Measurements from ENCODE around the gene KCNMA1. TPM values are rescaled to one million over a fixed set of nuclear protein-coding genes. Genes with fewer than 3 reads are reported as not detected.

The KCNMA1 gene
- polyA plus RNA-seq, 1 of the 3 experiments (the other 2 are of a cell fraction) = 107 TPM

DNA sequence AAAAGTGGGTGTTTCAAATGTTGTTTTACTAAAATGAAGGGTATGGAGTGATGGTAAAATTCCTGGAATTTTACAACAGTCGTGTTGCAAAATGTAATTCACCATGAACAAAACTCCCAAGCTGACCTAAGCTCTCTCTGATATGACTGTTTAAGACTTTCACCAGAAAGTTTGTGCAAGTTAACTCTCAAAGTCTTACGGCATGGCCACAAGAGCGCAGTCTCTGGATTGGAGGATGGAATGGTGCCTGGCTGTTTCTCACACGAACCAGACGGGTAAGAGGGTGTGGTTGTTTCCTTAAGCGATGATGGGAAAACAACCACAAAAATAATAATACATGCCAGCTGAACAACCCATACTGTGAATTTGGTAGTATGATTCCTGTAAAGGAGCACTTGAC, 662.5 kb downstream of the KCNMA1 start:
- peaks cover 0 to 69% of the 10 kb centered on the region in 2 experiments; a peak in 2 of 4 replicates for H3K4me1 ChIP-seq (ENCODE audit: control insufficient read depth in 1 of 2, insufficient read depth in 2 of 2, low read depth in 1 of 2, low read length in 1 of 2)
- DNase-seq = no peak
- H3K9me3 ChIP-seq = no peaks in the 10 kb centered on the region
- H2AFZ ChIP-seq (ENCODE audit: low read depth) = no peak overlapping the region
- peaks cover 0 to 9% of the 10 kb centered on the region in 2 experiments for H3K36me3 ChIP-seq (replicated peaks in 1 of 2; ENCODE audit: control insufficient read depth in 1 of 2, insufficient read depth in 2 of 2, low read length in 1 of 2)
- H3K4me2 ChIP-seq = no peak overlapping the region
- no peaks in the 10 kb centered on the region for H4K20me1 ChIP-seq (ENCODE audit: insufficient read depth)
- ChIA-PET POLR2A (interaction anchor here (1.8 kb wide), 1 partner anchor 422 kb away, joined by 12 read pairs; no protein-coding TSS in a partner anchor), CTCF (interaction anchor here (1.8 kb wide), 1 partner anchor 422 kb away, joined by 7 read pairs; no protein-coding TSS in a partner anchor)
- no peak overlapping the region for H3K9ac ChIP-seq
- TF ChIP-seq, protein P1, sequence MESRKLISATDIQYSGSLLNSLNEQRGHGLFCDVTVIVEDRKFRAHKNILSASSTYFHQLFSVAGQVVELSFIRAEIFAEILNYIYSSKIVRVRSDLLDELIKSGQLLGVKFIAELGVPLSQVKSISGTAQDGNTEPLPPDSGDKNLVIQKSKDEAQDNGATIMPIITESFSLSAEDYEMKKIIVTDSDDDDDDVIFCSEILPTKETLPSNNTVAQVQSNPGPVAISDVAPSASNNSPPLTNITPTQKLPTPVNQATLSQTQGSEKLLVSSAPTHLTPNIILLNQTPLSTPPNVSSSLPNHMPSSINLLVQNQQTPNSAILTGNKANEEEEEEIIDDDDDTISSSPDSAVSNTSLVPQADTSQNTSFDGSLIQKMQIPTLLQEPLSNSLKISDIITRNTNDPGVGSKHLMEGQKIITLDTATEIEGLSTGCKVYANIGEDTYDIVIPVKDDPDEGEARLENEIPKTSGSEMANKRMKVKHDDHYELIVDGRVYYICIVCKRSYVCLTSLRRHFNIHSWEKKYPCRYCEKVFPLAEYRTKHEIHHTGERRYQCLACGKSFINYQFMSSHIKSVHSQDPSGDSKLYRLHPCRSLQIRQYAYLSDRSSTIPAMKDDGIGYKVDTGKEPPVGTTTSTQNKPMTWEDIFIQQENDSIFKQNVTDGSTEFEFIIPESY (IDR thresholded peaks at IDR 0.05; ENCODE audit: borderline replicate concordance, low read depth) = no peak
- TF ChIP-seq, protein P2, sequence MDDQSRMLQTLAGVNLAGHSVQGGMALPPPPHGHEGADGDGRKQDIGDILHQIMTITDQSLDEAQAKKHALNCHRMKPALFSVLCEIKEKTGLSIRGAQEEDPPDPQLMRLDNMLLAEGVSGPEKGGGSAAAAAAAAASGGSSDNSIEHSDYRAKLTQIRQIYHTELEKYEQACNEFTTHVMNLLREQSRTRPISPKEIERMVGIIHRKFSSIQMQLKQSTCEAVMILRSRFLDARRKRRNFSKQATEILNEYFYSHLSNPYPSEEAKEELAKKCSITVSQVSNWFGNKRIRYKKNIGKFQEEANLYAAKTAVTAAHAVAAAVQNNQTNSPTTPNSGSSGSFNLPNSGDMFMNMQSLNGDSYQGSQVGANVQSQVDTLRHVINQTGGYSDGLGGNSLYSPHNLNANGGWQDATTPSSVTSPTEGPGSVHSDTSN (IDR thresholded peaks at IDR 0.05) = no peak
- TF ChIP-seq, protein P3, sequence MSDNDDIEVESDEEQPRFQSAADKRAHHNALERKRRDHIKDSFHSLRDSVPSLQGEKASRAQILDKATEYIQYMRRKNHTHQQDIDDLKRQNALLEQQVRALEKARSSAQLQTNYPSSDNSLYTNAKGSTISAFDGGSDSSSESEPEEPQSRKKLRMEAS (IDR thresholded peaks at IDR 0.05; ENCODE audit: low read depth) = no peak
- no peak for TF ChIP-seq MEF2A (IDR thresholded peaks at IDR 0.05; ENCODE audit: borderline replicate concordance, low read depth)
- TF ChIP-seq FOXM1 (IDR thresholded peaks at IDR 0.05; ENCODE audit: low read depth) = no peak
- no peak for TF ChIP-seq RFX5 (IDR thresholded peaks at IDR 0.05; ENCODE audit: low read length)
- no peak for TF ChIP-seq FOSL2 (IDR thresholded peaks at IDR 0.05; ENCODE audit: borderline replicate concordance, low read depth)
- TF ChIP-seq FOXJ3 (CRISPR knock-in tag; IDR thresholded peaks at IDR 0.05) = no peak
- no peak for TF ChIP-seq TCF12 (IDR thresholded peaks at IDR 0.05)
- no peak for TF ChIP-seq MXI1 (IDR thresholded peaks at IDR 0.05; ENCODE audit: low read depth, low read length)
- TF ChIP-seq, protein P4, sequence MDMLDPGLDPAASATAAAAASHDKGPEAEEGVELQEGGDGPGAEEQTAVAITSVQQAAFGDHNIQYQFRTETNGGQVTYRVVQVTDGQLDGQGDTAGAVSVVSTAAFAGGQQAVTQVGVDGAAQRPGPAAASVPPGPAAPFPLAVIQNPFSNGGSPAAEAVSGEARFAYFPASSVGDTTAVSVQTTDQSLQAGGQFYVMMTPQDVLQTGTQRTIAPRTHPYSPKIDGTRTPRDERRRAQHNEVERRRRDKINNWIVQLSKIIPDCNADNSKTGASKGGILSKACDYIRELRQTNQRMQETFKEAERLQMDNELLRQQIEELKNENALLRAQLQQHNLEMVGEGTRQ (IDR thresholded peaks at IDR 0.05; ENCODE audit: borderline replicate concordance, low read depth, low read length) = no peak
- H3K27ac ChIP-seq (ENCODE audit: low read depth in 2 of 2, low read length in 1 of 2) = peak overlapping the region in 1 of 2 experiments; percentile 100; a peak in 2 of 4 replicates
- no peaks in the 10 kb centered on the region for H3K79me2 ChIP-seq (ENCODE audit: insufficient read depth)
- H3K4me3 ChIP-seq (ENCODE audit: low read depth in 2 of 2, low read length in 1 of 2) = no peak overlapping the region
- H3K9me2 ChIP-seq = no peaks in the 10 kb centered on the region
- no peaks in the 10 kb centered on the region for H3F3A ChIP-seq (replicated peaks; ENCODE audit: insufficient read depth)
- 86% methylated on average over 6 of the region's 6 CpGs for WGBS (ENCODE audit: low lambda C conversion rate)
- no peaks in the 10 kb centered on the region for H3K27me3 ChIP-seq (ENCODE audit: insufficient read depth)

DNA sequence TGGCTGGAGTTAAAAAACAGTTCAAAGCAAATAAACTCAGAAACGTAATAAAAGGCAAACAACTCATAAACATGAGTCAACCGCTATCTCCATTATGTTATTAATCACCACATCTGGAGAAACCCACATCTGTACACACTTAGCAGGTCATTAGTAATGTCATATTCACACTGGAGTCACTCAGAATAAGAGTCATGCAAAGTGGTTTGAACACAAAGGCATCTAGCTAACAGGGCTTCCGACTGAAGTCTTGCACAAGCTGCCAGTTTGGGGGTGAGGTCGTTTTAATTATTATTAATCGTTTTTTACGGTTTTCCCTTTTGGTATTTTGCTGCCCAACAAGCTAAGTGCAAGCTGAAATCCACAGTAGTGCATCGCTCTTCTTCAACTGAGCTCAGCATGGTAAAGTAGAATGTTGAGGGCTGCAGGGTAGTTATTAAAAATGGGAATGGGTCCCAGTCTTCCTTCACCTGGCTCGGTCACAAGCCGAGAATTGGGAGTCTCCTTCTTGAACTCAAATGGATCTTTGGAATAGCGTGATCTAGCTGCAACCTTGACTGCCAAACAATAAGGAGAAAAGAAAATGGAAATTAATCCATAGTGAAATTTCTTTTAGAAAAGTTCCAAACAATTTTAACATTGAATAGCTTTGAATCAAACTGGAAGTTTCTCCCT, 663.5 kb downstream of the KCNMA1 start:
- CTCF ChIA-PET = interaction anchor here (0.9 to 5.6 kb wide), 3 partner anchors 10 to 132 kb away, joined by 3 to 49 read pairs (median 4); no protein-coding TSS in a partner anchor

More for the DNA sequence above, 663.5 kb downstream of the KCNMA1 start:
- H3K79me2 ChIP-seq (ENCODE audit: insufficient read depth) = no peaks in the 10 kb centered on the region
- H2AFZ ChIP-seq (ENCODE audit: low read depth) = no peak overlapping the region
- no peaks in the 10 kb centered on the region for H3K27me3 ChIP-seq (ENCODE audit: insufficient read depth)
- peak; percentile 38 for DNase-seq
- H3K4me2 ChIP-seq = no peak overlapping the region
- POLR2A ChIA-PET = interaction anchor here (0.7 to 5.6 kb wide), 4 partner anchors 11 to 421 kb away, joined by 3 to 105 read pairs (median 8); no protein-coding TSS in a partner anchor
- H3K27ac ChIP-seq (ENCODE audit: low read depth in 2 of 2, low read length in 1 of 2) = peak overlapping the region in 1 of 2 experiments; percentile 100; a peak in 2 of 4 replicates
- H3K9ac ChIP-seq = no peak overlapping the region
- no peak for TF ChIP-seq RXRA (IDR thresholded peaks at IDR 0.05; ENCODE audit: borderline replicate concordance, low read depth)
- peak; percentile 67; the same call in 1 of the 2 replicates for TF ChIP-seq GATA2 (CRISPR knock-in tag; IDR thresholded peaks at IDR 0.05)
- TF ChIP-seq RCOR1 (IDR thresholded peaks at IDR 0.05; ENCODE audit: low read length) = peak; percentile 87; the same call in 1 of the 2 replicates
- TF ChIP-seq, protein P2 (IDR thresholded peaks at IDR 0.05) = no peak
- TF ChIP-seq YY1 (IDR thresholded peaks at IDR 0.05; ENCODE audit: low read depth) = no peak
- peak; percentile 14 for TF ChIP-seq CHD2 (IDR thresholded peaks at IDR 0.05; ENCODE audit: low read length, partially characterized antibody)
- peak in 1 of 2 experiments; percentile 74; a peak in 1 of 4 replicates for TF ChIP-seq EP300 (IDR thresholded peaks at IDR 0.05; ENCODE audit: borderline replicate concordance in 1 of 2, low read depth in 1 of 2, low read length in 1 of 2)
- TF ChIP-seq FOXJ3 (CRISPR knock-in tag; IDR thresholded peaks at IDR 0.05) = 0 out of 2 replicates have a peak, but pooled peaks have one; percentile 75
- no peaks in the 10 kb centered on the region for H3F3A ChIP-seq (replicated peaks; ENCODE audit: insufficient read depth)
- no peaks in the 10 kb centered on the region for H3K9me3 ChIP-seq
- no peaks in the 10 kb centered on the region for H4K20me1 ChIP-seq (ENCODE audit: insufficient read depth)
- no peak overlapping the region for H3K4me3 ChIP-seq (ENCODE audit: low read depth in 2 of 2, low read length in 1 of 2)
- H3K4me1 ChIP-seq (ENCODE audit: control insufficient read depth in 1 of 2, insufficient read depth in 2 of 2, low read depth in 1 of 2, low read length in 1 of 2) = peaks cover 0 to 76% of the 10 kb centered on the region in 2 experiments; a peak in 2 of 4 replicates
- H3K36me3 ChIP-seq (replicated peaks in 1 of 2; ENCODE audit: control insufficient read depth in 1 of 2, insufficient read depth in 2 of 2, low read length in 1 of 2) = peaks cover 0 to 15% of the 10 kb centered on the region in 2 experiments
- H3K9me2 ChIP-seq = no peaks in the 10 kb centered on the region
- 62% methylated on average over 10 of the region's 10 CpGs for WGBS (ENCODE audit: low lambda C conversion rate)

Measured in SK-N-SH (cell line).